ENCODE measurements around the gene FARP2.

DNA sequence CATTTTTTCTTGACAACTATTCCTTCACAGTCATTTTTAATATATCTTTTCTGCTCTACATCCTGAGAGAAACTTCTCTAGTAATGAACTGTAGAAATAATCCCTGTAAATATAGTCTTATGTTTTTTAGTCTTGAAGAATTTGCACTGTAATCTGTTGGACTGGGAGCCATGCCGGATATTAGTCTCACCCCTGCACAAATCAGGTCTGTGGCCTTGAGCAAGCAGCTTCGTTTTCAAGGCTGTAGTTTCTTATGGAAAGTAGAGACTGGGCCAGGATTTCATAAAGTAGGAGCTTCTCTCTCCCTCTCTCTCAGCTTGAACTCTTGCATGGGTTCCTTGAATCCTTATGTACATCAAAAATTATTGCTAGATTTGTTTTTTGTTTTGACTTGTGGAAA, 8.7 kb downstream of the FARP2 start:
- TF ChIP-seq, protein P1, sequence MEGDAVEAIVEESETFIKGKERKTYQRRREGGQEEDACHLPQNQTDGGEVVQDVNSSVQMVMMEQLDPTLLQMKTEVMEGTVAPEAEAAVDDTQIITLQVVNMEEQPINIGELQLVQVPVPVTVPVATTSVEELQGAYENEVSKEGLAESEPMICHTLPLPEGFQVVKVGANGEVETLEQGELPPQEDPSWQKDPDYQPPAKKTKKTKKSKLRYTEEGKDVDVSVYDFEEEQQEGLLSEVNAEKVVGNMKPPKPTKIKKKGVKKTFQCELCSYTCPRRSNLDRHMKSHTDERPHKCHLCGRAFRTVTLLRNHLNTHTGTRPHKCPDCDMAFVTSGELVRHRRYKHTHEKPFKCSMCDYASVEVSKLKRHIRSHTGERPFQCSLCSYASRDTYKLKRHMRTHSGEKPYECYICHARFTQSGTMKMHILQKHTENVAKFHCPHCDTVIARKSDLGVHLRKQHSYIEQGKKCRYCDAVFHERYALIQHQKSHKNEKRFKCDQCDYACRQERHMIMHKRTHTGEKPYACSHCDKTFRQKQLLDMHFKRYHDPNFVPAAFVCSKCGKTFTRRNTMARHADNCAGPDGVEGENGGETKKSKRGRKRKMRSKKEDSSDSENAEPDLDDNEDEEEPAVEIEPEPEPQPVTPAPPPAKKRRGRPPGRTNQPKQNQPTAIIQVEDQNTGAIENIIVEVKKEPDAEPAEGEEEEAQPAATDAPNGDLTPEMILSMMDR (IDR thresholded peaks at IDR 0.05), result no peak
- TF ChIP-seq ZFX (IDR thresholded peaks at IDR 0.05; ENCODE audit: borderline replicate concordance), result no peak
